HL-60 (cell line): ENCODE results near the gene PTPRO.

Experiments
- DNase-seq, 2 experiments: peaks; one replicate each; pipeline ENCODE4 v3.0.0-alpha.2; 2010 to 2020; ENCODE audit warnings: low read depth in 1 of 2, low spot score in 1 of 2
- H3K27ac ChIP-seq: fragments of 250-450 bp; sonication (Bioruptor Pico); replicated peaks from 2 replicates; pipeline ENCODE4 v1.5.1; 2020; ENCODE audit warnings: mild to moderate bottlenecking, moderate library complexity
- H3K27me3 ChIP-seq: fragments of 250-450 bp; sonication (Bioruptor Pico); 2 replicates; pipeline ENCODE4 v1.5.1; 2021; ENCODE audit warnings: mild to moderate bottlenecking, moderate library complexity; ENCODE audit not compliant: insufficient read depth, poor library complexity, severe bottlenecking
- H3K4me3 ChIP-seq: replicated peaks from 2 replicates; pipeline ENCODE4 v1.5.1; 2011; ENCODE audit warnings: mild to moderate bottlenecking, control low read depth, low read length; ENCODE audit not compliant: insufficient read depth
- CTCF ChIP-seq: IDR thresholded peaks from one replicate; pipeline ENCODE4 v1.5.1; 2011; ENCODE audit warnings: low read length, control low read depth, inconsistent platforms; ENCODE audit not compliant: insufficient read depth
- GABPA ChIP-seq: IDR thresholded peaks from 2 replicates; pipeline ENCODE4 v1.6.1; 2012; ENCODE audit warnings: low read depth
- POLR2AphosphoS5 ChIP-seq: IDR thresholded peaks from 2 replicates; pipeline ENCODE4 v1.6.1; 2012; ENCODE audit warnings: low read depth
- REST ChIP-seq: IDR thresholded peaks from 2 replicates; pipeline ENCODE4 v1.6.1; 2012; ENCODE audit warnings: low read depth; ENCODE audit not compliant: insufficient replicate concordance
- SPI1 ChIP-seq: IDR thresholded peaks from 2 replicates; pipeline ENCODE4 v1.6.1; 2012; ENCODE audit warnings: low read depth, mild to moderate bottlenecking, borderline replicate concordance

PTPRO gene

GRCh38 chr12:15496738-15497137 is 174.4 kb downstream of the PTPRO start:
- Histone ChIP-seq H3K4me3 (no peak overlapping the region), H3K27me3 (no peaks in the 10 kb centered on the region), H3K27ac (no peak overlapping the region)
- TF ChIP-seq POLR2AphosphoS5, result no peak
- TF ChIP-seq SPI1, result no peak
- no peak for TF ChIP-seq REST
- no peak for TF ChIP-seq GABPA
- no peak for TF ChIP-seq CTCF
- no peak for DNase-seq

- H3K4me3 ChIP-seq, result no peak overlapping the region
- H3K27ac ChIP-seq, result no peak overlapping the region
- H3K27me3 ChIP-seq, result no peaks in the 10 kb centered on the region
- no peak for DNase-seq
- no peak for TF ChIP-seq POLR2AphosphoS5
- TF ChIP-seq SPI1, result no peak
- TF ChIP-seq GABPA, result no peak
- no peak for TF ChIP-seq REST
- no peak for TF ChIP-seq CTCF
These were observed 175.5 kb downstream of the PTPRO start for GRCh38 chr12:15497671-15498292.

- Histone ChIP-seq H3K27ac (no peak overlapping the region), H3K27me3 (no peaks in the 10 kb centered on the region), H3K4me3 (no peak overlapping the region)
- DNase-seq, result no peak
- TF ChIP-seq REST (no peak), CTCF (no peak), POLR2AphosphoS5 (no peak), SPI1 (no peak), GABPA (no peak)
These were observed 179.9 kb downstream of the PTPRO start for GRCh38 chr12:15502211-15502610.
